Omental fat pad (tissue), 4 donors: Measurements from ENCODE around the gene EHF. TPM values are rescaled to one million over a fixed set of nuclear protein-coding genes. Genes with fewer than 3 reads are reported as not detected.

Source experiments
- ATAC-seq: fragments of 150-250 bp; one replicate; pipeline ENCODE4 v1.9.1; 2016; ENCODE audit warnings: mild to moderate bottlenecking, moderate library complexity; ENCODE audit not compliant: low FRiP score
- DNase-seq: peaks from one replicate; pipeline ENCODE4 v3.0.0-alpha.2; 2019; ENCODE audit warnings: low spot score
- total RNA-seq, 4 donors: library from RNA; depleted of rRNA; stranded (reverse); fragments of >200 nt; gene quantifications; one replicate each; pipeline ENCODE4 v1.1.0, GENCODE V29; 2016
- TF ChIP-seq, protein P1 (sequence below), 3 donors: fragments of 450-650 bp; IDR thresholded peaks; one replicate each; pipeline ENCODE4 v1.5.1; 2016 to 2017; ENCODE audit warnings: antibody characterized with exemption in 3 of 3, mild to moderate bottlenecking in 3 of 3, moderate library complexity in 2 of 3

The EHF gene
- total RNA-seq, 4 donors from 2014 or later: 0.38 TPM; not detected in 3

DNA sequence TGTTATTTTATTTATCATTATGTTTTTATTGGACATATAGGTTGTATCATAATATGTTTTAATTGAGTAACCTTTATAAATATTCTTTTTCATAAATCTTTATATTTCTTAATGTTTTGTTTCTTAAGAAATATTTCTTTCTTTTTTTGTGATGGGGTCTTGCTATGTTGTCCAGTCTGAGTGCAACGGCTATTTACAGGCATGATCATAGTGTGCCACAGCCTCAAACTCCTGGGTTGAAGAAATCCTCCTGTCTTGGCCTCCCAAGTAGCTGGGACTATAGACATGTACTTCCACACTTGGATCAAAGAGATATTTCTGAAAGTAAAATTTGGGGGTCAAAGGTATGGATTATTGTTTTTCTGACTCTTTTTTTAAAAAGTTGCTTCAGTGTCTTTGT, 53.1 kb downstream of the EHF start:
- no peak for DNase-seq

DNA sequence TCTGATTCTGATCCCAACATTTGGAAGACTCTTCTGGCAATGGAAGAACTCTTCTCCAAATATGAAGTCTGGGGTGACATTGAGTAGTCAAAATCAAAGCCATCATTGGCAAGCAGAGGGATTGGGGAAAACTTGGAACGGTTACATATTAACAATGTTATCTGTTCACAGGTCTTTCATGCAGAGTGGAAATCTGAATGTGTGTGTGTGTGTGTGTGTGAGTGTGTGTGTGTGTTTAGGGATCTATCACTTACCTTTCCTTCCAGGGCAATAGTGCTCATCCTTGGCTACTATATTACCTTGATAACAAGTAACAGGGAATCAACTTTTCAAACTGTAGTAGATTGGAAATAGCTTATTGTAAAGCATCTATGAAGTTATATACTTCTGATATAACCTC, 55.3 kb downstream of the EHF start:
- ATAC-seq: no peak
- no peak for DNase-seq
- TF ChIP-seq, protein P1, sequence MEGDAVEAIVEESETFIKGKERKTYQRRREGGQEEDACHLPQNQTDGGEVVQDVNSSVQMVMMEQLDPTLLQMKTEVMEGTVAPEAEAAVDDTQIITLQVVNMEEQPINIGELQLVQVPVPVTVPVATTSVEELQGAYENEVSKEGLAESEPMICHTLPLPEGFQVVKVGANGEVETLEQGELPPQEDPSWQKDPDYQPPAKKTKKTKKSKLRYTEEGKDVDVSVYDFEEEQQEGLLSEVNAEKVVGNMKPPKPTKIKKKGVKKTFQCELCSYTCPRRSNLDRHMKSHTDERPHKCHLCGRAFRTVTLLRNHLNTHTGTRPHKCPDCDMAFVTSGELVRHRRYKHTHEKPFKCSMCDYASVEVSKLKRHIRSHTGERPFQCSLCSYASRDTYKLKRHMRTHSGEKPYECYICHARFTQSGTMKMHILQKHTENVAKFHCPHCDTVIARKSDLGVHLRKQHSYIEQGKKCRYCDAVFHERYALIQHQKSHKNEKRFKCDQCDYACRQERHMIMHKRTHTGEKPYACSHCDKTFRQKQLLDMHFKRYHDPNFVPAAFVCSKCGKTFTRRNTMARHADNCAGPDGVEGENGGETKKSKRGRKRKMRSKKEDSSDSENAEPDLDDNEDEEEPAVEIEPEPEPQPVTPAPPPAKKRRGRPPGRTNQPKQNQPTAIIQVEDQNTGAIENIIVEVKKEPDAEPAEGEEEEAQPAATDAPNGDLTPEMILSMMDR (IDR thresholded peaks at IDR 0.05): no peak

More for the DNA sequence above, 53.1 kb downstream of the EHF start:
- TF ChIP-seq, protein P1 (IDR thresholded peaks at IDR 0.05): no peak
- no peak for ATAC-seq

- no peak for ATAC-seq
These were observed 58.8 kb downstream of the EHF start for GRCh38 chr11:34679681-34680080.

DNA sequence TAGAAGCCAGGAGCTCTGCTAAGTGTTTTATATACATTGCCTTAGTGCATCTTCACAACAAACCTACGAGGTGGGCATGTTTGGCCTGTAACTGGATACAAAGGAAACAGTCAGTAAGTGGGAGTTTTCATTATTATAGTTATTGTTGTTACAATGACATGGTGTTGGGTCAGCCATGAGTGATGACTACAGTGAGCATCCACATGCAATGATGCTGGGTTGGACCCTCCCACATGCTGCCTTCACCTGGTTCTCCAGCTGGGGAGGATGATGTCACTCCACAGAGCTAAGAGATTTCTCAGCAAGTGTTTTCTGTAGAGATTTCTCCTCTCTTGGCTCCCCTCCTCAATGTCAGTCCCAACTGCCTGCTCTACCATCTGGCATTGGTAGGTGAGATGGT, 59.3 kb downstream of the EHF start:
- DNase-seq (no peak), ATAC-seq (no peak)
- TF ChIP-seq, protein P1 (IDR thresholded peaks at IDR 0.05): no peak

More at GRCh38 chr11:34679681-34680080, 58.8 kb downstream of the EHF start:
- DNase-seq: no peak
- TF ChIP-seq, protein P1 (IDR thresholded peaks at IDR 0.05): no peak

- no peak for DNase-seq
- ATAC-seq: no peak
- TF ChIP-seq, protein P1 (IDR thresholded peaks at IDR 0.05): no peak
These were observed 60.2 kb downstream of the EHF start for GRCh38 chr11:34680918-34681586.

DNA sequence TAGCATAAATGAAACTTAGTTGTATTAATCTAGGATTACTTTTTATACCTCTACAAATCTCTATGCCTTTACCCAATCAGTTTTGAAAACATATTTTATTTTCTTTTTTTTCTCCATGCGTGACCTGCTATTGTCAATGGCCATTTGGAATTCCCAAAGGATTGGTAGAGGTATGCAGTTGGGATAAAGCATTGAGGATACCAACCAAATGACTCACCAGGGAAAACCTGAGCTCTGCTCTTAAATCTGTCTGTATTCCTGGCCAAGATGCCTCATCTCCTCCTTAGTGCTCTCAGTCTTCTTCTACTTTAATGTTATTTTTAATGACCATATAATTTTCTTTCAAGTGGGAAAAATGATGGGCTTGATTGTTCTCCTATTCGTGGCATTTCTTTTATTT, 61.9 kb downstream of the EHF start:
- DNase-seq (no peak), ATAC-seq (no peak)
- TF ChIP-seq, protein P1 (IDR thresholded peaks at IDR 0.05): no peak

GRCh38 chr11:34683396-34683795, 62.5 kb downstream of the EHF start:
- DNase-seq (no peak), ATAC-seq (no peak)
- TF ChIP-seq, protein P1 (IDR thresholded peaks at IDR 0.05): no peak
